Right renal cortex interstitium (tissue), 3 donors: ENCODE data around the gene KLC4. TPM values are rescaled to one million over a fixed set of nuclear protein-coding genes. Genes with fewer than 3 reads are reported as not detected.

ENCODE experiments used
- DNase-seq, 3 donors: peaks; one replicate each; pipeline ENCODE4 v3.0.0-alpha.2; 2013; ENCODE audit warnings: low read depth in 3 of 3, low spot score in 2 of 3
- polyA plus RNA-seq, 3 donors: library from polyadenylated mRNA; unstranded; fragments of 120-200 nt; gene quantifications; one replicate each; pipeline ENCODE4 v1.2.1, GENCODE V29; 2013; ENCODE audit not compliant: insufficient read length in 3 of 3

Gene KLC4
- 10 to 100 TPM; 46.8 to 54.1 (median 51.8) TPM for polyA plus RNA-seq

- DNase-seq = peak; percentile 96 to 99 (median 98)
These were observed at the start of gene KLC4, which contains the start of gene MRPL2 for GRCh38 chr6:43059168-43060033. Gene KLC4, plus strand, starts transcription at chr6:43059631. Its CDS starts 1,705 bp downstream, at chr6:43061336. Gene MRPL2, minus strand, starts transcription at chr6:43059434. Its CDS starts 53 bp downstream, at chr6:43059381.

DNA sequence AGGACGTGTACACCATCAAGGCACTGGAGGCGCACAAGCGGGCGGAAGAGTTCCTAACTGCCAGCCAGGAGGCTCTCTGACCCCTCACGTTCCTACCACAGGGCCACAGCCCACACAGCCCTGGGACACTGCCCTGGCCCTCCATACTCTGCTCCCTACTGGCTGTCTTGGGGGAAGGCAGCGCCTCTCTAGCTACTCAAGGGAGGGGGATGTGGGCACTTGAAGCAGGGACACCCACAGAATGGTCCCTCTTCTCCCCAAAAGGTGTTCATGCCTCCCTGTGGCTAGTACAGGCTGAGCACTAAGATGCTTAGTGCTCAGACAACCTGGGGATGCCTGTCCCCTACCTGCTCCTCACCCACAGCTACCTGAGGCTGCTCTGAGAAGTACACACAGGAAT is 48.2 kb upstream of the KLC4 start:
- no peak for DNase-seq

DNA sequence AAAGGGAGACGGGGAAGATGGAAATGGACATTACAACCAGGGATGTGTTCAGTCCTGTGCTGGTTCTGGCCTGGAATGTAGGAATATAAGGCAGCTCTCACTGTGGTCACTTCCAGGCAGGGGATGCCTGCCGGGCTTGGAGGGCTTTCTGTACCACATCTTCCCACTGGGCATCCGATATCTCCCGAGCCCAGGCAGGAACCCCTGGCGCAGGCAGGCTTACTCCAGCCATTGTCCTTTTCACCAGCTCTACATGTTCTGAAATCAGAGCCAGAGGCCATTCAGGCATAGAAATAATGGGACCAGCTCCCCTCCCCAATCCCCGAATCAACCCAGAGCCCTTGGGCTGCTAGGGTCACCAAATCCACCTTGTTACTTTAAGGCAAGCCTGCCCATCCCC is 47.1 kb upstream of the KLC4 start:
- no peak for DNase-seq

DNA sequence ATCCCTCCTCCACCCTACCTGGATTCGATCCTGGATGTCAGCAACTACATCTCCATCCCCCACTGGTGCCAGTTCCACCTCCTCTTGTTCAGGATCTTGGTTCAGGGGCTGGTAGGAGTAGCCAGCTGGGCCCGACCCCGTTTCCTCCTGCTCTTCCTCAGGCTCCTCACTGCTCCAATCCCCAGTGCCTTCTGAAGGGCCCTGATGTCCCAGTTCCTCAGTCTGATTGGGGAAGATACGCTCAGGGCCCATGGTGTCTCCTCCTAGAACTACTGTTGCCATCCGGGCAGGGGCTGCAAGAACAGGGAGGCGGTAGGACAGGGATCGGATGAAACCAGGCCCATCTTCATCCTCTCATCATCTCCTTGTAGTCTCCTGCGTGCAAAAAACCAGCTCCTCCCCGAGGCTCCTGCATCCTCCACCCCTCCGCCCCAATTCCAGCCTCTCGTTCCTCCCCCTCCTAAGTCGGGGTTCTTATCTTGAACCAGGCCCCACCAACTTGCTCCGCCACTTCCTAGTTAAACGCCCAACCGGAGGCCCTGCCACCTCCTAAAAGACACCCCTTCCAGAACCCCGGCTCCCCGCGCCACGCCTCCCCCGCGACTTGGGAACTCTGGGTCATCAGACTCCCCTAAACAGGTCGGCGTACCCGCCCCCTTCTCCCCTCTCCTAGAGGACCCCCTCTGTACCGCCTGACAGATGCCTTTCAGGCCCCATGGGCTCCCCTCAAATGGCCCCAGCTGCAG is 46.2 kb upstream of the KLC4 start:
- DNase-seq = no peak

DNA sequence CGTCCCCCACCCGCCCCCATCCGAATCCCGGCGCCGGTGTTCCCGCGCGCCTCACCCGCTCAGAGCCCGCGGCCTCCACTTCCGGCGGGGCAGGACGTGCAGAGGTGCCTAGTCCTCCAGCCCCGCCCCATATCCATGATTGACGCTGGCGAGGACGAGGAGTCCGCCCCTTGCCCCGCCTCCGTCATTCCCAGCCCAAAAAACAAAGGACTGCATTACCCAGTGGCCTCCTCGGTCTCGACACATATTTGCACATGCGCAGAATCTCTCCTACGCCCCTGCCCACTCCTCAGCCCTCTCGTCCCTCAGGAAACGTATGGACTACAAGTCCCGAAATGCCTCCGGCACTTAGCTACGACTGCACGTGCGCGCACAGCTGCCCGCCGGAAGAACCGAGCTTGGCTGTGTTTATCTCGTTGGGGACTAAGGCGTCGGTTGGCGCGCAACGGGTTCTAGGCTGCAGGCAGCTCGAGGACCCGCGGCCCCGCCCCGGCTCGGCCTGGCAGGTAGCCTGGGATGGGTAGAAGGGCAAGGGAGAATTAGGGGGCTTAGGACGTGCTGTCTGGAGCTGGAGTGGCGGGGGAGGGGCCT is 45.5 kb upstream of the KLC4 start, which contains the start of the genes KLHDC3 and MEA1:
TSS of gene KLHDC3 (plus strand) at position 407 of the 591 bp plus-strand sequence. CDS start 2,944 bp downstream, outside the sequence.
TSS of gene MEA1 (minus strand) at position 104 of the 591 bp plus-strand sequence. CDS start 133 bp downstream, outside the sequence.
- DNase-seq = peak; percentile 98 to 99 (median 99)

GRCh38 chr6:43014434-43014909 is 45.0 kb upstream of the KLC4 start:
- no peak for DNase-seq

DNA sequence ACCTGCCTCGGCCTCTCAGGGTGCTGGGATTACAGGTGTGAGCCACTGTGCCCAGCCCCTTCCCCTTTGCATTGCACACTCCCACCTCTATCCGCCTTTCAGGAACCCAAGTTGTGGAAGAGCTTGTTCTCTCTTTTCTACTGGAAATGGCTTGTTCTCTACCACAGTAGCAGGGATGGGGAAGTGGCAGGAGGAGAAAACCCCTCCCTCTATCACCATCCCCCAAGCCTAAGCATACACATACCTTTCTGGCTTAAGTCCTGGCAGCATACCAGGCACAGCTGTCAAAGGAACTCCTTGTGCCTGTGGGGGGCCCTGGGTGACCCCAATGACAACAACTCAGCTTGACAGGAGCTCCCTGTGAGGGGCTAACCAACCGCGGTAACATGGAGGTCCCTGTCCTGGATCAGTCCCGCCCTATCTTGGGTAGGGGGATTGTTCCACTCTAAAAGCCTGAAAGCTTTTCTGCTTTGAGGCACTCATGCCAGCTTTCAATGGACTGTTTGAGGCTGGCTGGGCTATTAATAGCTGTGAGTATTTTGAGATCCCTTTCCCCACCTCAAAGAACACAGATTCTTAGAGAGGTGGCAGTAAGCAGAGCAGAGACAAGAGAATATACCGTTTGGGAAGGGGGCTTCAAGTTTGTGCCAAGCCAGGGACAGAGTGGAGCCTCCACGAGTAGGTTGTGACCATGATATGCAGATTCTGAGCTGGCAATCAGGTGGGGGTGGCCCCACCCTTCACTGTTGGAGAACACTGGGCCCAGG is 43.1 kb upstream of the KLC4 start:
- no peak for DNase-seq

- DNase-seq = no peak
These were observed 42.5 kb upstream of the KLC4 start for GRCh38 chr6:43016943-43017334.

GRCh38 chr6:43019152-43019551 is 40.3 kb upstream of the KLC4 start:
- DNase-seq = no peak

DNA sequence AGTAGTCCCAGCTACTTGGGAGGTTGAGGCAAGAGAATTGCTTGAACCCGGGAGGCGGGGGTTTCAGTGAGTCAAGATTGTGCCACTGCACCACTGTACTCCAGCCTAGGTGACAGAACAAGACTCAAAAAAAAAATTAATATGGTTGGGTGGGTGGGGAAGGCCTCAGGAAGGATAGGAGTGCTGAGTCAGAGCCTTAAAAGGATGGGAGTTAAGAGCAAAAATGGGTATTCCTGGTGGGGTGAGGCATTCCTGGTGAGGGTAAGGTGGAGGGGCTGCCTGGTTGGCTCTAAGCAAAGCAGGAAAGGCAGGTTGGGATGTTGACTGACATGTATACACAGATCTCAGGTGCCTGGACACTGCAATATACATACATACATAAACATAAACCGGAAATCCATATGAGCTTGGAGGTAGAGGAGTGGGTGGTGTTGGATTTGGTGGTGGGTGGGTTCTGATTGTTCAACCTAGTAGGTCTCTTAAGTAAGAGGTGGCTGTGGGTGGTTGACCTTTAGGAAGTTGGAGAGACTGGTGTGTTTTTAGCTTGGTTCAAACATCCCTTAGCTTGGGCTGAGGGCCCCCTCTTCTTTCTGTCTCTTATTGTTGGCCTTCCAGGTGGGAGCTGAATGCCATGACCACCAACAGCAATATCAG is 39.3 kb upstream of the KLC4 start:
- DNase-seq = no peak

DNA sequence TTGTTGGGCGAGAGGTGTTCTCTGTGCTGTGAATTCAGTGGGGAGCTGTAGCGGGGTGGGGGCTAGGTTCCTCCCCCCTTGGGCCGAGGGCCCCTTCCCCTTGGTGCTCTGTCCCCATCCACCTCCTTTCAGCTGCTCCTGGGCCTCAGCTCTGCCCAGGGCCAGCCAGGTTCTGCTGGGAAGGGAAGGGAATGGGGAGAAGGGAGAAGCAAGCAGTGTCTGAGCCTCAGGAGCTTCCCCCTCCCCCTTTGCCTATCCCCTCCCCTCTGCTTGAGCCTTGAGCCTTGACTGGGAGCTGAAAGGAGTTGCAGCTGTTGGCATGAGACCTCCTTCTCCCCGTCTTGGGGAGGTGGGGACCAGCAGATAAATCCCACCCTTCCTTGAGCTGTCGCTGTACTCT is 38.6 kb upstream of the KLC4 start:
- DNase-seq = no peak

- DNase-seq = peak in 2 of 3 donors; percentile 40 to 52
These were observed 38.0 kb upstream of the KLC4 start, which contains the start of gene RRP36 for GRCh38 chr6:43021270-43022047. Gene RRP36, plus strand, starts transcription at chr6:43021623. Its CDS starts 32 bp downstream, at chr6:43021655.

GRCh38 chr6:43024436-43024835 is 35.0 kb upstream of the KLC4 start:
- no peak for DNase-seq

DNA sequence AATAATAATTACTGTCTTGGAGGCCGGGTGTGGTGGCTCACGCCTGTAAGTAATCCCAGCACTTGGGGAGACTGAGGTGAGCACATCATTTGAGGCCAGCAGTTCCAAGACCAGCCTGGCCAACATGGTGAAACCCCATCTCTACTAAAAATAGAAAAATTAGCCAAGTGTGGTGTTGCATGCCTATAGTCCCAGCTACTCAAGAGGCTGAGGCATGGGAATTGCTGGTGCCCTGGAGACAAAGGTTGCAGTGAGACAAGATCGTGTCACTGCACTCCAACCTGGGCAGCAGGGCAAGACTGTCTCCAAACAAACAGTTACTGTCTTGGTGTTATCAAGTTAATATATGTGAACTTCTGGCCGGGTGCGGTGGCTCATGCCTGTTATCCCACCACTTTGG is 33.1 kb upstream of the KLC4 start:
- DNase-seq = no peak

DNA sequence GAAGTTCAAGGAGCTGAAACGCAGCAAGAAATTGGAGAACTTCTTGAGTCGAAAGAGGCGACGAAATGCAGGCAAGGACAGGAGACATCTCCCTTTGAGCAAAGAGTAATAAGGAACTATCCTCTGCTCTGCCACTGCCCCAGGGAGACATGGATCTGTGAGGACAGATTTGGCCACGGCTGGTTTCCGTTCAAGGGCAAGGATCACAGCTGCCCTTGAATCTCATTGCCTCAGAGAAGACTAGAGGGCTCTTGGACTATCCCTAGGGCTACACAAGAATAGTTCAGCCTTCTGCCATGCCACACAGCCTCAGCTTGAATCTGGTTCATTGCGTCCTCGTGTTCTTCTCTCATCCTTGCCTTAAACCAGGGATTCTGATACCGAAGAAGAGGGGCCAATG is 30.3 kb upstream of the KLC4 start:
- DNase-seq = no peak

DNA sequence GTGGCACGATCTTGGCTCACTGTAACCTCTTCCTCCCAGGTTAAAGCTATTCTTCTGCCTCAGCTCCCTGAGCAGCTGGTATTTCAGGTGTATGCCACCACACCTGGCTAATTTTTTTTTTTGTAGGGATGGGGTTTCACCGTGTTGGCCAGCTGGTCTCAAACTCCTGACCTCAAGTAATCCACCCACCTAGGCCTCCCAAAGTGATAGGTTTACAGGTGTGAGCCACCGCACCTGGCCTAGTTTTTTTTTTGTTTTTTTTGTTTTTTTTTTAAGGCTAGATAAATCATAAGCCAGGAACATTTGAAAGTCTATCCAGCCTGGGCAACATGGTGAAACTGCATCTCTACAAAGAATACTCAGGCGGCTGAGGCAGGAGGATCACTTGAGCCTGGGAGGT is 27.1 kb upstream of the KLC4 start:
- no peak for DNase-seq

DNA sequence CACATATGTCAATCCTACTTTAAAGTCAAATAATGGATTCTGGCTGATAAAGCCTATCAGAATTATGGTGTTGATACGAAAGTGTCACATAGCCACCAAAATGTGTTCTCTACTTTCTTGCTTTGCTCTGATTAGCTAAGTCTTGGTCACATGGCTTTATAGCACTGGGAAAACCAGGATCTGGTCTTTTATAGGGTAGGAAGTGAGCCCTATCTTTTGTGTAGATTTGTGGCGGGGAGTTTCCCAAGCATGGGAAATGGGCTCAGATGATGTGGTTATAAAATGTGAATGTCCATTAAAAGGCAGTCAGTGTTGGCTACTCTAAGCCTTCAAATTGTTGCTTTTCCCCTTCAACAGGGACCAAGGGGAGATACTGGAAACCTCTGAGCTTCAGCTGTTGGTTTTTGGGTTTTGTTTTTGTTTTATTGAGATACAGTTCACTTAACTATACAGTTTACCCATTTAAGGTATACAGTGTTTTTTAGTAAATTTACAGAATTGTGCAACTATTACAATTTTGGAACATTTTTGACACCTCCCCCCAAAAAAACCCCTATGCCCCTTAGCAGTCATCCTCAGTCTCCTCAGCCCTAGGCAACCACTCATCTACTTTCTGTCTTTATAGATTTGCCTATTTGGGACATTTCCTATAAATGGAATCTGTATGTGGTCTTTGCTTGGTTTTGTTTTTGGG is 25.8 kb upstream of the KLC4 start:
- DNase-seq = no peak

- DNase-seq = no peak
These were observed 25.3 kb upstream of the KLC4 start for GRCh38 chr6:43034190-43034525.
